Dermis microvascular lymphatic vessel endothelial cell (primary cell): ENCODE results near the gene FREM3. TPM values are rescaled to one million over a fixed set of nuclear protein-coding genes. Genes with fewer than 3 reads are reported as not detected.
"Not testable (repeated sequence)": the region's sequence is repeated elsewhere in the genome, so short reads cannot be mapped to it uniquely, and the experiment has no call there.

Source experiments
- DNase-seq, 2 donors: peaks; one replicate each; pipeline versions ENCODE4 v3.0.0 to v3.0.0-alpha.2; 2010; ENCODE audit warnings: low read depth in 2 of 2
- total RNA-seq: library from RNA; depleted of rRNA; stranded (reverse); fragments of >200 nt; gene quantifications from 2 replicates; pipeline ENCODE4 v1.2.1, GENCODE V29; 2014

The FREM3 gene
- total RNA-seq, 1 donor from 2014 or later, result 0.13 TPM

- peak; percentile 93 to 97 for DNase-seq
Measured at GRCh38 chr4:143586080-143586479, 114.4 kb downstream of the FREM3 start.

- DNase-seq, result no peak
Measured at GRCh38 chr4:143585548-143585947, 114.9 kb downstream of the FREM3 start.

GRCh38 chr4:143581331-143581946 lies 119.0 kb downstream of the FREM3 start:
- DNase-seq, result peak; percentile 42 to 68

GRCh38 chr4:143575331-143575730 lies 125.1 kb downstream of the FREM3 start:
- peak in 1 of 2 donors; percentile 23 for DNase-seq

- DNase-seq, result no peak
Measured at GRCh38 chr4:143564472-143564871, 136.0 kb downstream of the FREM3 start.

GRCh38 chr4:143559757-143560147 lies 140.7 kb downstream of the FREM3 start:
- no peak for DNase-seq

- DNase-seq, result peak; percentile 82 to 89
Measured at GRCh38 chr4:143558823-143559756, 141.4 kb downstream of the FREM3 start.

- DNase-seq, result no peak
Measured at GRCh38 chr4:143558286-143558685, 142.2 kb downstream of the FREM3 start.

- no peak for DNase-seq
Measured at GRCh38 chr4:143555676-143556075, 144.8 kb downstream of the FREM3 start.

- no peak for DNase-seq
Measured at GRCh38 chr4:143554728-143555597, 145.5 kb downstream of the FREM3 start.

GRCh38 chr4:143549928-143550327 lies 150.5 kb downstream of the FREM3 start:
- no peak for DNase-seq

GRCh38 chr4:143539670-143540023 lies 160.8 kb downstream of the FREM3 start:
- no peak for DNase-seq

GRCh38 chr4:143538979-143539669 lies 161.4 kb downstream of the FREM3 start:
- DNase-seq, result no peak

- DNase-seq, result peak; percentile 76 to 86
Measured at GRCh38 chr4:143531788-143532491, 168.5 kb downstream of the FREM3 start.

- peak; percentile 33 to 45 for DNase-seq
Measured at GRCh38 chr4:143531380-143531779, 169.1 kb downstream of the FREM3 start.

- DNase-seq, result not testable (repeated sequence)
Measured at GRCh38 chr4:143528046-143528445, 172.4 kb downstream of the FREM3 start.
